Measurements from ENCODE around the gene CDC37L1. TPM values are rescaled to one million over a fixed set of nuclear protein-coding genes. Genes with fewer than 3 reads are reported as not detected.
"Not testable (repeated sequence)": the region's sequence is repeated elsewhere in the genome, so short reads cannot be mapped to it uniquely, and the experiment has no call there.

CDC37L1 gene
- total and polyA plus RNA-seq, 2 donors (not counting 1 experiment from before 2014, with no cell fraction given): 15.2 to 16.7 TPM

DNA sequence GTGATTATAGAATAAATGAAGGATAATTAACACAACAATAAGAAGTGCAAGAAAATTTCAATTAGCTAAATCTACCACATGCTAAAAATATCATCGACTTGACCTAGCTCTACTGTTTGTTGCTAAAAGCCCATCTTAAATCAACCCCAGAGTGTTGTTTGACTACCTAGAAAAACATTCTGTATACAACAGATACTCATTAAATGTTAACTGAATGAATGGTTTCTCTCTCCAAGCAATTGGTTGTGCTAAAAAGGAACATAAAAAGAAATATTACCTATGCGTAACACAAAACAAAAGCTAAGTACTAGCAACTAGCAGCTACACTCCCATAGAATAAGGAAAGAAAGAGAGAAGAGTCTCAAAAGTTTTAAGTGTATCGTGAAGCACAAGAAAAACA lies 22.7 kb upstream of the CDC37L1 start:
- TF ChIP-seq EZH2 (IDR thresholded peaks at IDR 0.05; ENCODE audit: low read length, missing control alignments): no peak
- TF ChIP-seq, protein P1, sequence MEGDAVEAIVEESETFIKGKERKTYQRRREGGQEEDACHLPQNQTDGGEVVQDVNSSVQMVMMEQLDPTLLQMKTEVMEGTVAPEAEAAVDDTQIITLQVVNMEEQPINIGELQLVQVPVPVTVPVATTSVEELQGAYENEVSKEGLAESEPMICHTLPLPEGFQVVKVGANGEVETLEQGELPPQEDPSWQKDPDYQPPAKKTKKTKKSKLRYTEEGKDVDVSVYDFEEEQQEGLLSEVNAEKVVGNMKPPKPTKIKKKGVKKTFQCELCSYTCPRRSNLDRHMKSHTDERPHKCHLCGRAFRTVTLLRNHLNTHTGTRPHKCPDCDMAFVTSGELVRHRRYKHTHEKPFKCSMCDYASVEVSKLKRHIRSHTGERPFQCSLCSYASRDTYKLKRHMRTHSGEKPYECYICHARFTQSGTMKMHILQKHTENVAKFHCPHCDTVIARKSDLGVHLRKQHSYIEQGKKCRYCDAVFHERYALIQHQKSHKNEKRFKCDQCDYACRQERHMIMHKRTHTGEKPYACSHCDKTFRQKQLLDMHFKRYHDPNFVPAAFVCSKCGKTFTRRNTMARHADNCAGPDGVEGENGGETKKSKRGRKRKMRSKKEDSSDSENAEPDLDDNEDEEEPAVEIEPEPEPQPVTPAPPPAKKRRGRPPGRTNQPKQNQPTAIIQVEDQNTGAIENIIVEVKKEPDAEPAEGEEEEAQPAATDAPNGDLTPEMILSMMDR (conservative IDR thresholded peaks at IDR 0.05 in 1 of 2, IDR thresholded peaks at IDR 0.05 in 1 of 2; ENCODE audit: low read depth in 1 of 2, low read length in 2 of 2): no peak
- DNase-seq (ENCODE audit: low read depth in 2 of 2): no peak

DNA sequence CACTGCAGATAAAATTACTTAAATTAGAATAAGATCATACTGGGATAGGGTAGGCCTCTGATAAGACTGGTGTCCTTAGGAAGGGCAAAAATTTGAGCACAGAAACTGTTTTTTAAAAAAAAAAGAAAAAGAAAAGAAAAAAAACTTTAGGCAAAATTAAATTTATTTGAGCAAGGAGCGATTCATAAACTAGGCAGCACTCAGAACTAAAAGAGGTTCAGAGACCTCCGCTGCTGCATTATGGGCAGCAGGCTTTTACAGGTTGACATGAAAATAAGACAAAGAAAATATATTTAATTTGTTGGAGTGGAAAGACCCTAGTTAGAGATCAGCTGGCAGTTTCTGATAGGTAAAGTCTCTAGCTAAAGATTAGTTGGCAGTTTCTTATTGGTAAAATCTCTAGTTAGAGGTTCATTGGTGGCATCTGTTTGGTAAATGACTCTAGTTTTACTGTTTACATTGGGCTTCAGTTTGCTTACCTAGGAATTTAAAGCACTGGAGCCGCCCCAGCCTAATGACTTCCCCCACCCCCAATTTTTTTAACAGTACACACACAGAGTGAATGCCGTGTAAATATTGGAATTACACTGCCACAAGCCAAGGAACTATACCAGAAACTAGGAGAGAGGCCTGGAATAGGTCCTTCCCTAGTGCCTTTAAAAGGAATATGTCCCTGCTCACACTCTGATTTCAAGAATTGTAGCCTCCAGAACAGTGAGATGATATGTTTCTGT lies 21.8 kb upstream of the CDC37L1 start:
- no peak for DNase-seq (ENCODE audit: low read depth in 2 of 2)
- Histone ChIP-seq H3K4me1 (ENCODE audit: control insufficient read depth, extremely low read depth, insufficient read depth, low read length) (peaks cover 6% of the 10 kb centered on the region), H3K27me3 (ENCODE audit: control insufficient read depth, insufficient read depth, low read length) (no peaks in the 10 kb centered on the region), H3K27ac (ENCODE audit: insufficient read depth, low read length) (no peak overlapping the region), H3K9ac (ENCODE audit: insufficient read depth, low read length) (no peak overlapping the region), H3K36me3 (ENCODE audit: control insufficient read depth, insufficient read depth, low read length) (no peaks in the 10 kb centered on the region), H4K20me1 (ENCODE audit: control insufficient read depth, extremely low read depth, insufficient read depth, low read length) (no peaks in the 10 kb centered on the region), H3K9me3 (ENCODE audit: control insufficient read depth, insufficient read depth, low read depth, low read length) (no peaks in the 10 kb centered on the region), H3K4me3 (replicated peaks in 1 of 4; ENCODE audit: control extremely low read depth in 1 of 4, insufficient read depth in 1 of 4, low read depth in 3 of 4, low read length in 4 of 4) (no peak overlapping the region), H2AFZ (ENCODE audit: low read length) (no peak overlapping the region), H3K79me2 (ENCODE audit: control insufficient read depth, insufficient read depth, low read length) (no peaks in the 10 kb centered on the region), H3K4me2 (ENCODE audit: extremely low read depth, insufficient read depth, low read length) (no peak overlapping the region)
- no peak for TF ChIP-seq EZH2 (IDR thresholded peaks at IDR 0.05; ENCODE audit: low read length, missing control alignments)
- TF ChIP-seq, protein P1 (conservative IDR thresholded peaks at IDR 0.05 in 1 of 2, IDR thresholded peaks at IDR 0.05 in 1 of 2; ENCODE audit: low read depth in 1 of 2, low read length in 2 of 2): no peak

More for the DNA sequence above, 22.7 kb upstream of the CDC37L1 start:
- no peak overlapping the region for H3K9ac ChIP-seq (ENCODE audit: insufficient read depth, low read length)
- H3K4me1 ChIP-seq (ENCODE audit: control insufficient read depth, extremely low read depth, insufficient read depth, low read length): peaks cover 6% of the 10 kb centered on the region
- no peaks in the 10 kb centered on the region for H3K36me3 ChIP-seq (ENCODE audit: control insufficient read depth, insufficient read depth, low read length)
- H3K27ac ChIP-seq (ENCODE audit: insufficient read depth, low read length): no peak overlapping the region
- no peak overlapping the region for H2AFZ ChIP-seq (ENCODE audit: low read length)
- no peak overlapping the region for H3K4me2 ChIP-seq (ENCODE audit: extremely low read depth, insufficient read depth, low read length)
- no peak overlapping the region for H3K4me3 ChIP-seq (replicated peaks in 1 of 4; ENCODE audit: control extremely low read depth in 1 of 4, insufficient read depth in 1 of 4, low read depth in 3 of 4, low read length in 4 of 4)
- no peaks in the 10 kb centered on the region for H3K9me3 ChIP-seq (ENCODE audit: control insufficient read depth, insufficient read depth, low read depth, low read length)
- no peaks in the 10 kb centered on the region for H3K27me3 ChIP-seq (ENCODE audit: control insufficient read depth, insufficient read depth, low read length)
- H4K20me1 ChIP-seq (ENCODE audit: control insufficient read depth, extremely low read depth, insufficient read depth, low read length): no peaks in the 10 kb centered on the region
- no peaks in the 10 kb centered on the region for H3K79me2 ChIP-seq (ENCODE audit: control insufficient read depth, insufficient read depth, low read length)

DNA sequence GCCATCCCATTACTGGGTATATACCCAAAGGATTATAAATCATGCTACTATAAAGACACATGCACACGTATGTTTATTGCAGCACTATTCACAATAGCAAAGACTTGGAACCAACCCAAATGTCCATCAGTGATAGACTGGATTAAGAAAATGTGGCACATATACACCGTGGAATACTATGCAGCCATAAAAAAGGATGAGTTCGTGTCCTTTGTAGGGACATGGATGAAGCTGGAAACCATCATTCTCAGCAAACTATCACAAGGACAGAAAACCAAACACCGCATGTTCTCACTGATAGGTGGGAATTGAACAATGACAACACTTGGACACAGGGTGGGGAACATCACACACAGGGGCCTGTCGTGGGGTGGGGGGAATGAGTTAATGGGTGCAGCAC lies 18.7 kb upstream of the CDC37L1 start:
- not testable (repeated sequence) for H3K4me2 ChIP-seq (ENCODE audit: extremely low read depth, insufficient read depth, low read length); H3K79me2 ChIP-seq (ENCODE audit: control insufficient read depth, insufficient read depth, low read length); H3K9ac ChIP-seq (ENCODE audit: insufficient read depth, low read length); H3K4me3 ChIP-seq (replicated peaks in 1 of 4; ENCODE audit: control extremely low read depth in 1 of 4, insufficient read depth in 1 of 4, low read depth in 3 of 4, low read length in 4 of 4); H4K20me1 ChIP-seq (ENCODE audit: control insufficient read depth, extremely low read depth, insufficient read depth, low read length); H3K9me3 ChIP-seq (ENCODE audit: control insufficient read depth, insufficient read depth, low read depth, low read length); DNase-seq (ENCODE audit: low read depth in 2 of 2); H2AFZ ChIP-seq (ENCODE audit: low read length); H3K36me3 ChIP-seq (ENCODE audit: control insufficient read depth, insufficient read depth, low read length); H3K27ac ChIP-seq (ENCODE audit: insufficient read depth, low read length); H3K27me3 ChIP-seq (ENCODE audit: control insufficient read depth, insufficient read depth, low read length)
- peaks cover 13% of the 10 kb centered on the region for H3K4me1 ChIP-seq (ENCODE audit: control insufficient read depth, extremely low read depth, insufficient read depth, low read length)
